GM12878 (cell line): ENCODE measurements around the gene ARID3A. TPM values are rescaled to one million over a fixed set of nuclear protein-coding genes. Genes with fewer than 3 reads are reported as not detected.

ENCODE experiments used
- ATAC-seq: fragments of 200-7000 bp; cut with Tn5 transposase; 3 replicates; pipeline ENCODE4 v1.9.1; 2020; ENCODE audit warnings: mild to moderate bottlenecking, moderate library complexity
- BruUV-seq: library from RNA; stranded (reverse); fragments of 400-500 nt; replicated peaks from 2 replicates; lab custom pipeline; 2021; lab: Mats Ljungman, UMichigan
- CTCF ChIA-PET: fragments of 300-600 bp; sonication (Branson Sonifier 250); formaldehyde crosslinking; extraction: SDS; loops from one replicate; lab custom pipeline; 2021; ENCODE audit warnings: inconsistent platforms; lab: Yijun Ruan, JAX
- POLR2A ChIA-PET: fragments of 350-600 bp; formaldehyde crosslinking; extraction: SDS; loops from one replicate; lab custom pipeline; 2021; ENCODE audit warnings: inconsistent platforms; lab: Charles Lee
- RAD21 ChIA-PET: fragments of 300-600 bp; sonication (Branson Sonifier 250); formaldehyde crosslinking; loops from one replicate; lab custom pipeline; 2023; ENCODE audit warnings: antibody characterized with exemption; ENCODE audit not compliant: unreplicated experiment; lab: Charles Lee
- SMC1A ChIA-PET: fragments of 300-600 bp; sonication (Branson Sonifier 250); formaldehyde crosslinking; loops from one replicate; lab custom pipeline; 2023; ENCODE audit not compliant: unreplicated experiment, uncharacterized antibody; lab: Charles Lee
- DNase-seq: peaks from one replicate; pipeline ENCODE4 v3.0.0-alpha.2; 2011; ENCODE audit warnings: low read depth, low spot score
- FAIRE-seq: peaks from 3 replicates; lab custom pipeline; 2011; peaks lifted over from hg19 to GRCh38; lab: Jason Lieb, UNC
- H2AFZ ChIP-seq: 2 replicates; pipeline ENCODE4 v1.6.0; 2011; ENCODE audit warnings: low read depth, low read length, control low read depth; ENCODE audit not compliant: control insufficient read depth
- H3K27ac ChIP-seq: 2 replicates; pipeline ENCODE4 v1.5.1; 2011; ENCODE audit warnings: control low read depth; ENCODE audit not compliant: control insufficient read depth, insufficient read depth
- H3K27me3 ChIP-seq, 2 experiments: replicated peaks in 1 of 2; 2 replicates each; pipeline versions ENCODE4 v1.6.0 to v1.6.1; 2011; ENCODE audit warnings: low read length in 1 of 2; ENCODE audit not compliant: control insufficient read depth in 2 of 2, insufficient read depth in 2 of 2
- H3K36me3 ChIP-seq, 2 experiments: 2 replicates each; pipeline ENCODE4 v1.5.1; 2011; ENCODE audit warnings: low read length in 1 of 2; ENCODE audit not compliant: control insufficient read depth in 2 of 2, insufficient read depth in 2 of 2
- H3K4me1 ChIP-seq: 2 replicates; pipeline ENCODE4 v1.6.1; 2011; ENCODE audit warnings: mild to moderate bottlenecking, low read length, moderate library complexity, mixed read lengths; ENCODE audit not compliant: control insufficient read depth, insufficient read depth
- H3K4me2 ChIP-seq: 2 replicates; pipeline ENCODE4 v1.6.0; 2011; ENCODE audit warnings: control low read depth; ENCODE audit not compliant: control insufficient read depth, insufficient read depth
- H3K4me3 ChIP-seq: fragments of 200-600 bp; sonication (generic); 2 replicates; pipeline ENCODE4 v1.5.1; 2016
- H3K79me2 ChIP-seq: 2 replicates; pipeline ENCODE4 v1.6.0; 2011; ENCODE audit warnings: low read length; ENCODE audit not compliant: control insufficient read depth, insufficient read depth
- H3K9ac ChIP-seq: 2 replicates; pipeline ENCODE4 v1.8.0; 2011; ENCODE audit warnings: low read length, control low read depth, mixed read lengths; ENCODE audit not compliant: control insufficient read depth, insufficient read depth
- H3K9me3 ChIP-seq: replicated peaks from 3 replicates; pipeline ENCODE4 v1.5.1; 2011; ENCODE audit warnings: mild to moderate bottlenecking, low read length; ENCODE audit not compliant: control insufficient read depth, insufficient read depth
- H4K20me1 ChIP-seq: 2 replicates; pipeline ENCODE4 v1.6.0; 2011; ENCODE audit not compliant: control insufficient read depth, insufficient read depth
- CHD1 ChIP-seq: IDR thresholded peaks from 2 replicates; pipeline ENCODE4 v1.6.1; 2012; ENCODE audit warnings: low read depth, low read length, improper control_type of control experiment
- IRF4 ChIP-seq: IDR thresholded peaks from 2 replicates; pipeline ENCODE4 v1.6.1; 2011; ENCODE audit warnings: low read depth, low read length
- NRF1 ChIP-seq: conservative IDR thresholded peaks from 2 replicates; pipeline ENCODE4 v1.6.1; 2011; ENCODE audit warnings: mild to moderate bottlenecking, low read depth, low read length, improper control_type of control experiment
- PAX5 ChIP-seq: IDR thresholded peaks from 2 replicates; pipeline ENCODE4 v1.6.1; 2011; ENCODE audit warnings: low read depth, low read length, borderline replicate concordance
- POLR2A ChIP-seq: IDR thresholded peaks from 2 replicates; pipeline ENCODE4 v1.6.1; 2011; ENCODE audit warnings: low read depth, mild to moderate bottlenecking, low read length
- POLR2AphosphoS2 ChIP-seq: IDR thresholded peaks from 2 replicates; pipeline ENCODE4 v1.6.1; 2011; ENCODE audit warnings: low read depth, mild to moderate bottlenecking, low read length, improper control_type of control experiment, moderate library complexity
- ZNF24 ChIP-seq: fragments of 450-650 bp; IDR thresholded peaks from 2 replicates; pipeline ENCODE4 v1.6.1; 2017; ENCODE audit warnings: antibody characterized with exemption, mild to moderate bottlenecking
- WGBS: methylation state at CpG from one replicate; pipeline ENCODE4 v1.1.6; 2016; ENCODE audit warnings: low lambda C conversion rate; ENCODE audit not compliant: insufficient replicate concordance, insufficient coverage; ENCODE audit errors: missing lambda C conversion rate; 5-methylcytosine and 5-hydroxymethylcytosine counted together
- in situ Hi-C: fragments of 300-500 bp; cut with MboI; formaldehyde crosslinking; loops from 9 replicates; pipeline ENCODE4 v1.14.3; 2018; ENCODE audit warnings: mixed read lengths
- intact Hi-C: fragments of 100-400 bp; cut with micrococcal nuclease; formaldehyde crosslinking; loops from one replicate; pipeline ENCODE4 v1.14.2; 2022; ENCODE audit not compliant: unreplicated experiment
- polyA plus RNA-seq, 11 experiments: library from polyadenylated mRNA; depleted of rRNA in 4 of 11; unstranded in 6 of 11; stranded (reverse) in 5 of 11; fragments of >200 nt; fragmentation: Nextera tagmentation in 4 of 11; fragmentation: Illumina TruSeq in 1 of 11; extraction: Ambion mirVana in 4 of 11; extraction: Trizol in 1 of 11; gene quantifications; 1 replicate in 1 of 11; 2 replicates in 10 of 11; pipeline versions ENCODE4 v1.2.1 to v1.2.3, GENCODE V29; 2011 to 2016; ENCODE audit warnings: inconsistent platforms in 2 of 11, missing spikeins in 2 of 11, low read depth in 1 of 11
- total RNA-seq, 4 experiments: library from RNA; depleted of rRNA in 3 of 4; stranded (reverse); fragments of >200 nt in 3 of 4; fragmentation: Illumina TruSeq in 1 of 4; extraction: Trizol in 1 of 4; gene quantifications; 2 replicates each; pipeline versions ENCODE4 v1.2.1 to v1.2.3, GENCODE V29; 2013 to 2021

The ARID3A gene
- total and polyA plus RNA-seq, 10 of the 15 experiments (the other 5 are each of a cell fraction or from before 2014, with no cell fraction given), result 0.76 to 70.0 (median 16.7) TPM

DNA sequence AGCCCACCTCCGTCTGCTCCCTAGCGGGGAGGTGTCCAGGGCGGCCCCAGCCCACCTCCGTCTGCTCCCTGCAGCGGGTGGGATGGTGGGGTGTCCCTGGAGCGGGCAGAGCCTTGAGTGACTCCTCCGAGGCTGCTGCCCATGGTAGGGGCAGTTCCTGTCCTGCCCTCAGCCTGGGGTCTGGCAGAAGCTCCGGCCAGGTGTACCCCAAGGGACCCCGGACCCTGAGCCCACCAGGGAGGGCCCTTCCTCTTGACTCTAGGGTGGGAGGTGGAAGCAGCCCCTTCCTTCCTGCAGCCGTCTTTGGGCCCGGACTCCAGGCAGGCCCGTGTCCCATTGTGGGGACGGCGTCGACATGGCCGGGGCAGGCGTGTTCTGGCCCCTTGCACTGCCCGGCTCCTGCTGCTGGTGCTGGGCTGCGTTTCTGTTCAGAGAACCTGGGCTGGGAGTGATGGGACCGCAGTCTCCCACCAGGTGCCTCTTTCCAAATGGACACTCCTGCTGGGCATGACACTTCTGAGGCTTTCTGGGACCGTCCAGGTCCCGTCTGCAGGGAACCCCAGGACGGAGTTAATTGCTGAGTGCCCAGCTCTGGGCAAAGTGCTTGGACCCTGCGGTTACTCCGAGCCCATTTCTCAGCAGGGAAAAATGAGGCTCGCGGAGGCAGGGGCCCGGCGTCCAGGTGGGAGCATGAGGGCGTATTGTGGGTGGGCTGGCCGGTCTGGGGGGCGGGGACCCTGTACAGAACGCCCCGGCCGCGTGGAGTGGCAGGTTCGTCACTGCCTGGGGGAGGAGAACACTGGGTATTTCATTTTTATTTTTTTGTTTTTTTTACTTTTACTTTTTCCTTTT is 19.8 kb downstream of the ARID3A start:
- no peak overlapping the region for H3K4me2 ChIP-seq
- in situ Hi-C loops (no loop called here), intact Hi-C loops (no loop called here)
- no peaks in the 10 kb centered on the region for H3K9me3 ChIP-seq
- ChIA-PET POLR2A (interaction anchor here (0.6 kb wide), 1 partner anchor 94 kb away, joined by 6 read pairs; no protein-coding TSS in a partner anchor), SMC1A (interaction anchor here (2.7 kb wide), 1 partner anchor 22 kb away, joined by 13 read pairs; no protein-coding TSS in a partner anchor), CTCF (interaction anchor here (3.0 kb wide), 1 partner anchor 22 kb away, joined by 18 read pairs; no protein-coding TSS in a partner anchor), RAD21 (interaction anchor here (1.2 kb wide), 1 partner anchor 22 kb away, joined by 4 read pairs; no protein-coding TSS in a partner anchor)
- peaks cover 55% of the 10 kb centered on the region for H3K79me2 ChIP-seq
- H3K36me3 ChIP-seq, result peaks cover 14 to 21% of the 10 kb centered on the region in 2 experiments
- no peak for FAIRE-seq
- H3K27me3 ChIP-seq, result no peaks in the 10 kb centered on the region
- no peak overlapping the region for H3K9ac ChIP-seq
- H4K20me1 ChIP-seq, result no peaks in the 10 kb centered on the region
- no peak for DNase-seq
- no peak overlapping the region for H3K4me3 ChIP-seq
- H3K27ac ChIP-seq, result no peak overlapping the region
- BruUV-seq, result no TSS peak
- peaks cover 35% of the 10 kb centered on the region for H3K4me1 ChIP-seq
- ATAC-seq, result no peak
- TF ChIP-seq PAX5 (no peak), POLR2A (0 out of 2 replicates have a peak, but pooled peaks have one; percentile 18), CHD1 (no peak), ZNF24 (no peak), POLR2AphosphoS2 (no peak), NRF1 (no peak), IRF4 (no peak)
- WGBS, result 88% methylated on average over 37 of the region's 37 CpGs
- H2AFZ ChIP-seq, result no peak overlapping the region
